Measurements from ENCODE around the gene RPL3. TPM values are rescaled to one million over a fixed set of nuclear protein-coding genes. Genes with fewer than 3 reads are reported as not detected.

RPL3 gene
- polyA plus RNA-seq, 1 donor (not counting 4 experiments of a cell fraction or from before 2014, with no cell fraction given), result 2,538 TPM

DNA sequence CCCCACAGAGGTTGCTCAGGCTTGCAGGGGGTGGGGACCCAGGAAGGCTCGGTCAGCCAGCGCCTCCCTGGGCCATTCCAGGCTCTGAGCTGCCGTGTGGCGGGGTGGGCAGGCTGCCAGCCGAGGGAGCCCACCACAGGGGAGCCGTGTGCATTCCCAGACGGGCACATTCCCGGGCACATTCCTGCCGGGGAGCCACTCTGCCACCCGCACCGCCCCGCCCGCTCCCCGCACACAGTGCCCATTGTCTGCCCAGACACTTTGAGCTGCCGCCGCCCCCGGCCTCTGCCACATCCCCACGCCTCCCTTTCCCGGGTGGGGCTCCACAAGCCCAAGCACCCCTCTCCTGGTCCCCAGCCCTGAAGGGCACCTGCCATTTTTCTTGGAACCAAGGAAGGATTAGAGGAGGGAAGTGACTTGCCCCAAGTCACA is 27.4 kb downstream of the RPL3 start:
- dilution Hi-C loops (cut with MboI; ENCODE audit: extremely low pct_ligation_motif_present, low sequenced_read_pairs), result no loop called here
- Histone ChIP-seq H3K27me3 (ENCODE audit: control insufficient read depth, extremely low read depth, insufficient read depth, low read length) (no peaks in the 10 kb centered on the region), H3K9me1 (ENCODE audit: control insufficient read depth, extremely low read depth, insufficient read depth, low read length) (no peaks in the 10 kb centered on the region), H3K4me2 (ENCODE audit: control insufficient read depth, extremely low read depth, insufficient read depth, low read depth, low read length) (peak overlapping the region; percentile 73), H3K9ac (ENCODE audit: control insufficient read depth, extremely low read depth, insufficient read depth, low read length) (peak overlapping the region; percentile 63), H3K9me3 (ENCODE audit: control insufficient read depth, low read depth, low read length) (no peaks in the 10 kb centered on the region), H3K4me1 (ENCODE audit: control insufficient read depth, extremely low read depth, insufficient read depth, low read length) (peaks cover 65% of the 10 kb centered on the region), H4K20me1 (ENCODE audit: control insufficient read depth, extremely low read depth, insufficient read depth, low read length) (no peaks in the 10 kb centered on the region), H3K27ac (ENCODE audit: control insufficient read depth, insufficient read depth, low read length) (peak overlapping the region; percentile 92), H2AFZ (ENCODE audit: control insufficient read depth, low read length) (no peak overlapping the region), H3K4me3 (ENCODE audit: control insufficient read depth in 2 of 3, extremely low read depth in 1 of 3, insufficient read depth in 2 of 3, low read depth in 1 of 3, low read length in 3 of 3) (peak overlapping the region in 1 of 3 experiments; percentile 17), H3K79me2 (ENCODE audit: control insufficient read depth, insufficient read depth, low read length) (no peaks in the 10 kb centered on the region), H3K36me3 (ENCODE audit: control insufficient read depth in 2 of 2, extremely low read depth in 1 of 2, insufficient read depth in 2 of 2, low read length in 2 of 2) (no peaks in the 10 kb centered on the region)
- DNase-seq (ENCODE audit: low read depth, low spot score) (no peak), FAIRE-seq (no peak)
- TF ChIP-seq EZH2 (IDR thresholded peaks at IDR 0.05; ENCODE audit: low read length), result no peak
- TF ChIP-seq, protein P1, sequence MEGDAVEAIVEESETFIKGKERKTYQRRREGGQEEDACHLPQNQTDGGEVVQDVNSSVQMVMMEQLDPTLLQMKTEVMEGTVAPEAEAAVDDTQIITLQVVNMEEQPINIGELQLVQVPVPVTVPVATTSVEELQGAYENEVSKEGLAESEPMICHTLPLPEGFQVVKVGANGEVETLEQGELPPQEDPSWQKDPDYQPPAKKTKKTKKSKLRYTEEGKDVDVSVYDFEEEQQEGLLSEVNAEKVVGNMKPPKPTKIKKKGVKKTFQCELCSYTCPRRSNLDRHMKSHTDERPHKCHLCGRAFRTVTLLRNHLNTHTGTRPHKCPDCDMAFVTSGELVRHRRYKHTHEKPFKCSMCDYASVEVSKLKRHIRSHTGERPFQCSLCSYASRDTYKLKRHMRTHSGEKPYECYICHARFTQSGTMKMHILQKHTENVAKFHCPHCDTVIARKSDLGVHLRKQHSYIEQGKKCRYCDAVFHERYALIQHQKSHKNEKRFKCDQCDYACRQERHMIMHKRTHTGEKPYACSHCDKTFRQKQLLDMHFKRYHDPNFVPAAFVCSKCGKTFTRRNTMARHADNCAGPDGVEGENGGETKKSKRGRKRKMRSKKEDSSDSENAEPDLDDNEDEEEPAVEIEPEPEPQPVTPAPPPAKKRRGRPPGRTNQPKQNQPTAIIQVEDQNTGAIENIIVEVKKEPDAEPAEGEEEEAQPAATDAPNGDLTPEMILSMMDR (optimal IDR thresholded peaks at IDR 0.05 in 1 of 3, IDR thresholded peaks at IDR 0.05 in 1 of 3, conservative IDR thresholded peaks at IDR 0.05 in 1 of 3; ENCODE audit: extremely low read depth in 1 of 3, insufficient read depth in 2 of 3, low read length in 3 of 3), result no peak

DNA sequence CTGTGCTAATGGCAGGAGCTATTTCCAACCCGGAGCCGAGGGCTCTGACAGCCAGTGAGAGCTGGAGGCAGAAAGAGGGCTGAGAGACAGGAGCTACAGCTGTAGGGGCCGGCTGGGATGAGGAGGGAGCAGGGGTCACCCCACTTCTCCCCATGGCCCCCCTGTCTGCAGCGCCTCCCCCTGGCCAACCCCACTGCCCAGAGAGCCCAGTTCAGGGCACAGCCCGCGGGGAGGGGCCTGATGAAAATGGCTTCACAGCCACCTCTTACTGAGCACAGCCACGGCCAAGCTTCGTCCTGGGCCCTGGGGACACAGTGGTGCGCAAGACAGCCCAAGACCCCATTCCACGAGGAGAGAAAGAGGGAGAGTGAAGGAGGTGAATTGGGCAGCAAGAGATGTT is 27.9 kb downstream of the RPL3 start:
- Histone ChIP-seq H3K27ac (ENCODE audit: control insufficient read depth, insufficient read depth, low read length) (peak overlapping the region; percentile 92), H3K79me2 (ENCODE audit: control insufficient read depth, insufficient read depth, low read length) (no peaks in the 10 kb centered on the region), H3K27me3 (ENCODE audit: control insufficient read depth, extremely low read depth, insufficient read depth, low read length) (no peaks in the 10 kb centered on the region), H3K9me3 (ENCODE audit: control insufficient read depth, low read depth, low read length) (no peaks in the 10 kb centered on the region), H3K4me1 (ENCODE audit: control insufficient read depth, extremely low read depth, insufficient read depth, low read length) (peaks cover 61% of the 10 kb centered on the region), H2AFZ (ENCODE audit: control insufficient read depth, low read length) (no peak overlapping the region), H4K20me1 (ENCODE audit: control insufficient read depth, extremely low read depth, insufficient read depth, low read length) (no peaks in the 10 kb centered on the region), H3K36me3 (ENCODE audit: control insufficient read depth in 2 of 2, extremely low read depth in 1 of 2, insufficient read depth in 2 of 2, low read length in 2 of 2) (no peaks in the 10 kb centered on the region), H3K4me3 (ENCODE audit: control insufficient read depth in 2 of 3, extremely low read depth in 1 of 3, insufficient read depth in 2 of 3, low read depth in 1 of 3, low read length in 3 of 3) (no peak overlapping the region), H3K9me1 (ENCODE audit: control insufficient read depth, extremely low read depth, insufficient read depth, low read length) (no peaks in the 10 kb centered on the region), H3K4me2 (ENCODE audit: control insufficient read depth, extremely low read depth, insufficient read depth, low read depth, low read length) (no peak overlapping the region), H3K9ac (ENCODE audit: control insufficient read depth, extremely low read depth, insufficient read depth, low read length) (peak overlapping the region; percentile 72)
- DNase-seq (ENCODE audit: low read depth, low spot score) (no peak), FAIRE-seq (no peak)
- no peak for TF ChIP-seq EZH2 (IDR thresholded peaks at IDR 0.05; ENCODE audit: low read length)
- TF ChIP-seq, protein P1 (optimal IDR thresholded peaks at IDR 0.05 in 1 of 3, IDR thresholded peaks at IDR 0.05 in 1 of 3, conservative IDR thresholded peaks at IDR 0.05 in 1 of 3; ENCODE audit: extremely low read depth in 1 of 3, insufficient read depth in 2 of 3, low read length in 3 of 3), result peak in 2 of 3 experiments; percentile 41 to 47
- dilution Hi-C loops (cut with MboI; ENCODE audit: extremely low pct_ligation_motif_present, low sequenced_read_pairs), result no loop called here
